Mesangial cell (primary cell): ENCODE data around the gene CENPI. TPM values are rescaled to one million over a fixed set of nuclear protein-coding genes. Genes with fewer than 3 reads are reported as not detected.

Experiments
- total RNA-seq: library from RNA; depleted of rRNA; stranded (reverse); fragments of >200 nt; gene quantifications from 2 replicates; pipeline ENCODE4 v1.2.3, GENCODE V29; 2015

Gene CENPI, protein sequence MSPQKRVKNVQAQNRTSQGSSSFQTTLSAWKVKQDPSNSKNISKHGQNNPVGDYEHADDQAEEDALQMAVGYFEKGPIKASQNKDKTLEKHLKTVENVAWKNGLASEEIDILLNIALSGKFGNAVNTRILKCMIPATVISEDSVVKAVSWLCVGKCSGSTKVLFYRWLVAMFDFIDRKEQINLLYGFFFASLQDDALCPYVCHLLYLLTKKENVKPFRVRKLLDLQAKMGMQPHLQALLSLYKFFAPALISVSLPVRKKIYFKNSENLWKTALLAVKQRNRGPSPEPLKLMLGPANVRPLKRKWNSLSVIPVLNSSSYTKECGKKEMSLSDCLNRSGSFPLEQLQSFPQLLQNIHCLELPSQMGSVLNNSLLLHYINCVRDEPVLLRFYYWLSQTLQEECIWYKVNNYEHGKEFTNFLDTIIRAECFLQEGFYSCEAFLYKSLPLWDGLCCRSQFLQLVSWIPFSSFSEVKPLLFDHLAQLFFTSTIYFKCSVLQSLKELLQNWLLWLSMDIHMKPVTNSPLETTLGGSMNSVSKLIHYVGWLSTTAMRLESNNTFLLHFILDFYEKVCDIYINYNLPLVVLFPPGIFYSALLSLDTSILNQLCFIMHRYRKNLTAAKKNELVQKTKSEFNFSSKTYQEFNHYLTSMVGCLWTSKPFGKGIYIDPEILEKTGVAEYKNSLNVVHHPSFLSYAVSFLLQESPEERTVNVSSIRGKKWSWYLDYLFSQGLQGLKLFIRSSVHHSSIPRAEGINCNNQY
- 1.1 and 24.9 TPM in 2 replicates for total RNA-seq

DNA sequence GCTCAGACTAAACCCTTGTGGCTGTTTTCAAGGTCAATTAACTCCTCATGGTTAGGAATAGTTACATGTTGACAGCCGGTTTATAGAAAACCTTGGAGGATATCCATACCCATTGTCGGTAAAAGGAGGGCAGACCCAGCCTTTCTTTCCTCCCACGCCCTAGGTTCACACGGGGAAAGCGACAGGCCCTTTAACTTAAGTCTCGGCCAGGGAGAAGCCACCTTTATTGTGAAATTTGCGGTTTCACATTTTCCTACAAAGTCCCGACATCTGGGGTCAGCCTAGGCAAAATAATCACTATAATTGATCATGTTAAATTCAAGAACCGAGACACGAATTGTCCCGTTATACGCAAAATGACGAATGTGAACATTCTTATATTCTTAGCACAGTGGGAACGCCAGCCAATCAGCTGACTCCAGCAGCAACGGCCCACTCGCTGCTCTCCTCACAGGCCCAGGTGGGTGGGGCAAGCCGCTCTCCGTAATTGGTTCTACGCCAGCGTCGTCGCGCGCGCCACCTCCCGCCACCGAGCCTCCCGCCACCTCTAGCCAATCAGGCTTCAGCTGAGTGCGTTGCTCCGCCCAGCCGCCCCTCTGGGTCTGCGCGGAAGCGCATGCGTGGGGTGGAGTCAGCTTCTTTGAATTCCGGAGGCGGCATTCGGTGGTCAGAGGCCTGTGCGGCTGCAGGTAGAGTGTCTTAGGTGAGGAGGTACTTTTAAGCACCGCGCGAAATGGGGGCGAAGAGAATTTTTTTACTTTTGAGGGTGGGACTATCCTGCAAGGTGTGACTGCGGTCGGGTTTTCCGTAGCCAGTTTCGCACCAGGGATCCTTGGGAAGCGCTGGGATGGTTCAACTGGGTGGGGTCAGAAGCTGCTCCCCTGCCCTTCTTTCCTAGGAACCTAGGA, at the start of gene CENPI:
Gene CENPI, plus strand, starts transcription at position 659 of the 908 bp plus-strand sequence. CDS start 2,867 bp downstream, outside the sequence.

GRCh38 chrX:101051549-101052302, 46.3 kb upstream of the CENPI start, which contains the start of gene TRMT2B:
Gene TRMT2B (minus strand): TSS chrX:101052111. CDS start chrX:101042289, 9,822 bp downstream.

GRCh38 chrX:101078716-101079598, 19.0 kb upstream of the CENPI start, which contains the start of gene TMEM35A:
Gene TMEM35A (plus strand): TSS chrX:101078879. CDS start chrX:101079003, 124 bp downstream.

Other genes with a start within 250 kb of the CENPI start
- not detected in 2 replicates for gene NOX1, start 223.8 kb upstream of the CENPI start, total RNA-seq
- not detected in 2 replicates for gene XKRX, start 169.3 kb upstream of the CENPI start, total RNA-seq
- not detected in 2 replicates for gene ARL13A, start 128.5 kb upstream of the CENPI start, total RNA-seq
- gene TRMT2B, start 46.1 kb upstream of the CENPI start, total RNA-seq = 8.4 and 10.3 TPM in 2 replicates
- gene TMEM35A, start 19.3 kb upstream of the CENPI start, total RNA-seq = 0.16 and 0.38 TPM in 2 replicates
- 0.51 and 1.1 TPM in 2 replicates for gene DRP2, start 121.6 kb downstream of the CENPI start, total RNA-seq
- under 0.01 and 0.33 TPM in 2 replicates for gene TAF7L, start 193.1 kb downstream of the CENPI start, total RNA-seq